CD14-positive monocyte (primary cell): ENCODE results near the gene NT5C1A. TPM values are rescaled to one million over a fixed set of nuclear protein-coding genes. Genes with fewer than 3 reads are reported as not detected.

ENCODE experiments used
- DNase-seq, 3 donors: peaks; one replicate each; pipeline ENCODE4 v3.0.0-alpha.2; 2011 to 2022
- H2AFZ ChIP-seq: 2 replicates; pipeline ENCODE4 v1.6.0; 2012; ENCODE audit warnings: mild to moderate bottlenecking, low read depth, low read length, inconsistent platforms; ENCODE audit not compliant: insufficient read depth, poor library complexity, severe bottlenecking
- H3K27ac ChIP-seq, 2 donors: 1 replicate in 1 of 2; 2 replicates in 1 of 2; pipeline ENCODE4 v1.5.1; 2012 to 2013; ENCODE audit warnings: low read length in 2 of 2, control low read depth in 1 of 2, inconsistent platforms in 1 of 2, low read depth in 1 of 2, mild to moderate bottlenecking in 1 of 2
- H3K27me3 ChIP-seq, 2 donors: one replicate each; pipeline versions ENCODE4 v1.6.0 to v1.6.1; 2011 to 2013; ENCODE audit warnings: low read length in 2 of 2; ENCODE audit not compliant: control insufficient read depth in 2 of 2, insufficient read depth in 2 of 2
- H3K36me3 ChIP-seq, 2 donors: replicated peaks in 1 of 2; 1 replicate in 1 of 2; 2 replicates in 1 of 2; pipeline versions ENCODE4 v1.5.1 to v1.6.1; 2012 to 2013; ENCODE audit warnings: low read length in 2 of 2, control low read depth in 1 of 2, inconsistent platforms in 1 of 2, mild to moderate bottlenecking in 1 of 2; ENCODE audit not compliant: insufficient read depth in 2 of 2, control insufficient read depth in 1 of 2
- H3K4me1 ChIP-seq, 2 donors: 1 replicate in 1 of 2; 2 replicates in 1 of 2; pipeline versions ENCODE4 v1.5.1 to v1.6.1; 2012 to 2013; ENCODE audit warnings: low read length in 2 of 2, control low read depth in 1 of 2, inconsistent platforms in 1 of 2, mild to moderate bottlenecking in 1 of 2, moderate library complexity in 1 of 2; ENCODE audit not compliant: insufficient read depth in 2 of 2, control insufficient read depth in 1 of 2
- H3K4me2 ChIP-seq: replicated peaks from 2 replicates; pipeline ENCODE3; 2012; ENCODE audit warnings: low read length, moderate library complexity, mild to moderate bottlenecking; ENCODE audit not compliant: poor library complexity, severe bottlenecking; ENCODE audit errors: extremely low read depth
- H3K4me3 ChIP-seq, 3 experiments: fragments of 200-600 bp in 1 of 3; sonication (generic) in 1 of 3; replicated peaks in 1 of 3; 1 replicate in 2 of 3; 2 replicates in 1 of 3; pipeline ENCODE4 v1.5.1; 2011 to 2013; ENCODE audit warnings: low read length in 3 of 3, mild to moderate bottlenecking in 3 of 3, control low read depth in 2 of 3, low read depth in 2 of 3, inconsistent platforms in 1 of 3, moderate library complexity in 1 of 3
- H3K79me2 ChIP-seq: 2 replicates; pipeline ENCODE4 v1.6.0; 2012; ENCODE audit warnings: mild to moderate bottlenecking, control low read depth, inconsistent platforms, low read length, moderate library complexity; ENCODE audit not compliant: insufficient read depth
- H3K9ac ChIP-seq: 2 replicates; pipeline ENCODE4 v1.6.0; 2017; ENCODE audit warnings: low read length, mild to moderate bottlenecking; ENCODE audit not compliant: insufficient read depth, poor library complexity, severe bottlenecking
- H3K9me3 ChIP-seq, 2 donors: replicated peaks in 1 of 2; 1 replicate in 1 of 2; 2 replicates in 1 of 2; pipeline versions ENCODE4 v1.5.1 to v1.6.1; 2012 to 2013; ENCODE audit warnings: low read length in 2 of 2, control low read depth in 1 of 2; ENCODE audit not compliant: control insufficient read depth in 1 of 2, insufficient read depth in 1 of 2
- H4K20me1 ChIP-seq: 2 replicates; pipeline ENCODE4 v1.6.0; 2012; ENCODE audit warnings: mild to moderate bottlenecking, low read length, control low read depth, moderate library complexity; ENCODE audit not compliant: insufficient read depth
- H3K27ac Mint-ChIP-seq, 7 donors: one replicate each; pipeline ENCODE4 v1.8.0; 2020; ENCODE audit warnings: mild to moderate bottlenecking in 7 of 7, mixed read lengths in 7 of 7, moderate library complexity in 6 of 7, inconsistent platforms in 2 of 7
- H3K27me3 Mint-ChIP-seq, 3 donors: one replicate each; pipeline ENCODE4 v1.8.0; 2021 to 2022; ENCODE audit warnings: low read depth in 3 of 3, mild to moderate bottlenecking in 3 of 3, mixed read lengths in 3 of 3, moderate library complexity in 3 of 3, inconsistent platforms in 1 of 3
- H3K36me3 Mint-ChIP-seq, 2 donors: one replicate each; pipeline ENCODE4 v1.8.0; 2020; ENCODE audit warnings: mixed read lengths in 2 of 2, inconsistent platforms in 1 of 2, mild to moderate bottlenecking in 1 of 2
- H3K4me1 Mint-ChIP-seq: one replicate; pipeline ENCODE4 v1.8.0; 2020; ENCODE audit warnings: mild to moderate bottlenecking, mixed read lengths
- H3K4me3 Mint-ChIP-seq, 2 donors: one replicate each; pipeline ENCODE4 v1.8.0; 2020; ENCODE audit warnings: mild to moderate bottlenecking in 2 of 2, mixed read lengths in 2 of 2, moderate library complexity in 1 of 2
- H3K9me3 Mint-ChIP-seq, 7 donors: one replicate each; pipeline ENCODE4 v1.8.0; 2020 to 2022; ENCODE audit warnings: mixed read lengths in 7 of 7, mild to moderate bottlenecking in 6 of 7, moderate library complexity in 6 of 7, inconsistent platforms in 2 of 7
- WGBS: methylation state at CpG from one replicate; pipeline ENCODE4 v1.1.5; 2013; ENCODE audit warnings: missing lambda C conversion rate; ENCODE audit not compliant: insufficient coverage; 5-methylcytosine and 5-hydroxymethylcytosine counted together
- intact Hi-C, 2 donors: fragments of 100-400 bp; cut with micrococcal nuclease; formaldehyde crosslinking; loops; one replicate each; pipeline versions ENCODE4 v1.15.0 to v1.15.1; 2023
- polyA plus RNA-seq, 3 donors: library from polyadenylated mRNA; depleted of rRNA in 1 of 3; unstranded in 2 of 3; stranded (reverse) in 1 of 3; fragments of 300-500 nt in 2 of 3; fragments of >200 nt in 1 of 3; fragmentation: Illumina TruSeq in 2 of 3; gene quantifications; 1 replicate in 2 of 3; 2 replicates in 1 of 3; pipeline ENCODE4 v1.2.3, GENCODE V29; 2012 to 2021
- TF ChIP-seq, protein P1 (sequence below): fragments of 200-600 bp; IDR thresholded peaks from one replicate; pipeline ENCODE4 v1.8.0; 2022; ENCODE audit warnings: antibody characterized with exemption, mild to moderate bottlenecking

Gene NT5C1A
- polyA plus RNA-seq, 3 donors = not detected

DNA sequence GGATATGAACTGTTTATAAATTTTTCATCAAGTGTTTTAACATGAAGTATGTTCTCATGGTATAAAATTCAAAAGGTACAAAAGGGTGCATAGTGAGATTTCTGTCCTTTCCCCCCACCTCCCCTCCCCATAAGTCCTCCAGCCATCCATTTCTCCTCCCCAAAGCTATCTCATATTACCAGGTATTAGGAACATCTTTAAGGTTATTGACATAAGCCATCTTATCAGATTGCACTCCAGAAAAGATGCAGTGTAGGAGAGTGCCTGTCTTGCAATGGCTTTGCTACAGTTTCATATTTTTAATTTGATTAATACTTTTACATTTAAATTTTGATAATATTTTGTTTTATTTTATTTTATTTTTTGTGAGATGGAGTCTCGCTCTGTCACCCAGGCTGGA lies 32.9 kb upstream of the NT5C1A start:
- no peak overlapping the region for H3K9ac ChIP-seq
- H3K36me3 ChIP-seq = no peaks in the 10 kb centered on the region
- Mint-ChIP-seq H3K9me3 (peaks cover 0 to 6% (median 3%) of the 10 kb centered on the region in 7 donors), H3K36me3 (no peaks in the 10 kb centered on the region), H3K4me3 (no peak overlapping the region), H3K27ac (no peak overlapping the region), H3K4me1 (peaks cover 14% of the 10 kb centered on the region), H3K27me3 (peaks cover 2 to 7% (median 3%) of the 10 kb centered on the region in 3 donors)
- intact Hi-C loops = no loop called here
- WGBS = 100% methylated on average over 1 of the region's 1 CpG
- no peak overlapping the region for H3K4me2 ChIP-seq
- H3K79me2 ChIP-seq = no peaks in the 10 kb centered on the region
- no peak overlapping the region for H3K27ac ChIP-seq
- H3K27me3 ChIP-seq = no peaks in the 10 kb centered on the region
- no peaks in the 10 kb centered on the region for H4K20me1 ChIP-seq
- no peak overlapping the region for H2AFZ ChIP-seq
- no peak for DNase-seq
- no peak overlapping the region for H3K4me3 ChIP-seq
- TF ChIP-seq, protein P1, sequence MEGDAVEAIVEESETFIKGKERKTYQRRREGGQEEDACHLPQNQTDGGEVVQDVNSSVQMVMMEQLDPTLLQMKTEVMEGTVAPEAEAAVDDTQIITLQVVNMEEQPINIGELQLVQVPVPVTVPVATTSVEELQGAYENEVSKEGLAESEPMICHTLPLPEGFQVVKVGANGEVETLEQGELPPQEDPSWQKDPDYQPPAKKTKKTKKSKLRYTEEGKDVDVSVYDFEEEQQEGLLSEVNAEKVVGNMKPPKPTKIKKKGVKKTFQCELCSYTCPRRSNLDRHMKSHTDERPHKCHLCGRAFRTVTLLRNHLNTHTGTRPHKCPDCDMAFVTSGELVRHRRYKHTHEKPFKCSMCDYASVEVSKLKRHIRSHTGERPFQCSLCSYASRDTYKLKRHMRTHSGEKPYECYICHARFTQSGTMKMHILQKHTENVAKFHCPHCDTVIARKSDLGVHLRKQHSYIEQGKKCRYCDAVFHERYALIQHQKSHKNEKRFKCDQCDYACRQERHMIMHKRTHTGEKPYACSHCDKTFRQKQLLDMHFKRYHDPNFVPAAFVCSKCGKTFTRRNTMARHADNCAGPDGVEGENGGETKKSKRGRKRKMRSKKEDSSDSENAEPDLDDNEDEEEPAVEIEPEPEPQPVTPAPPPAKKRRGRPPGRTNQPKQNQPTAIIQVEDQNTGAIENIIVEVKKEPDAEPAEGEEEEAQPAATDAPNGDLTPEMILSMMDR = no peak
- no peaks in the 10 kb centered on the region for H3K4me1 ChIP-seq
- peaks cover 0 to 3% of the 10 kb centered on the region in 2 donors for H3K9me3 ChIP-seq

DNA sequence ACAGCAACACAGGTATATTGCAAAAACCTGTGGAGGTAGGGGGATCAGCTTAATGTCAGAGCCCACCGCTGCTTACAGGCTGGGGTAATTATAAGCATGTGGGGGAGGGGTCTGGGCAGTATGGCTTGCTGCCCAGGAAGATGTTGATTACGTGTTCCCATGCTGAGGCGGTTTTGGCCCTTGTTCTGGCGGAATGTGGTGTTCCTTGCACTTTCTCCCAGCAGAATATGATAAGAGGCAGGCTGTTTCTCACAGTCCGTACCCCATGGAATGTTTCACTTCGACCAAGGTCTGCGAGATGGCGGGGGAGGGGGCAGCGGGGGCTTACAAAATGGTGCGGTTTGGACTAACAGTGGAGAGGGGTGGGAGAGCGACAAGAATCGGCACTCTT lies 29.1 kb upstream of the NT5C1A start:
- H2AFZ ChIP-seq = no peak overlapping the region

More for the DNA sequence above, 29.1 kb upstream of the NT5C1A start:
- H3K9me3 Mint-ChIP-seq = peaks cover 0 to 2% (median 0%) of the 10 kb centered on the region in 7 donors
- Histone ChIP-seq H3K4me1 (no peaks in the 10 kb centered on the region), H3K27me3 (peaks cover 9 to 20% of the 10 kb centered on the region in 2 donors), H3K79me2 (no peaks in the 10 kb centered on the region), H3K36me3 (no peaks in the 10 kb centered on the region), H3K9me3 (no peaks in the 10 kb centered on the region), H3K4me3 (no peak overlapping the region), H4K20me1 (no peaks in the 10 kb centered on the region), H3K27ac (no peak overlapping the region), H3K9ac (no peak overlapping the region), H3K4me2 (no peak overlapping the region)
- TF ChIP-seq, protein P1 = no peak
- DNase-seq = no peak
- peaks cover 13 to 29% (median 22%) of the 10 kb centered on the region in 3 donors for H3K27me3 Mint-ChIP-seq
- no peaks in the 10 kb centered on the region for H3K36me3 Mint-ChIP-seq
- peaks cover 11% of the 10 kb centered on the region for H3K4me1 Mint-ChIP-seq
- peak overlapping the region in 1 of 7 donors; percentile 42 for H3K27ac Mint-ChIP-seq
- intact Hi-C loops = no loop called here
- H3K4me3 Mint-ChIP-seq = no peak overlapping the region
- WGBS = 59% methylated on average over 4 of the region's 12 CpGs
